CD4-positive, alpha-beta T cell treated with Interleukin-15 for 4 hours (primary cell): ENCODE data around the gene SEMA3E.
"Not testable (repeated sequence)": the region's sequence is repeated elsewhere in the genome, so short reads cannot be mapped to it uniquely, and the experiment has no call there.

Experiments used
- DNase-seq: peaks from one replicate; pipeline ENCODE4 v3.0.0-alpha.2; 2020; ENCODE audit warnings: low spot score

Gene SEMA3E

GRCh38 chr7:83486957-83487356, 162.0 kb downstream of the SEMA3E start:
- DNase-seq = no peak

- DNase-seq = no peak
These were observed 162.4 kb downstream of the SEMA3E start for GRCh38 chr7:83486536-83486935.

GRCh38 chr7:83484826-83485225, 164.1 kb downstream of the SEMA3E start:
- DNase-seq = no peak

GRCh38 chr7:83484266-83484665, 164.7 kb downstream of the SEMA3E start:
- no peak for DNase-seq

- no peak for DNase-seq
These were observed 170.3 kb downstream of the SEMA3E start for GRCh38 chr7:83478616-83479015.

GRCh38 chr7:83476511-83477050, 172.4 kb downstream of the SEMA3E start:
- no peak for DNase-seq

- no peak for DNase-seq
These were observed 173.5 kb downstream of the SEMA3E start for GRCh38 chr7:83475420-83475819.

GRCh38 chr7:83472376-83472775, 176.6 kb downstream of the SEMA3E start:
- no peak for DNase-seq

- DNase-seq = no peak
These were observed 179.4 kb downstream of the SEMA3E start for GRCh38 chr7:83469491-83469890.

GRCh38 chr7:83469076-83469475, 179.9 kb downstream of the SEMA3E start:
- no peak for DNase-seq

GRCh38 chr7:83468251-83468739, 180.6 kb downstream of the SEMA3E start:
- DNase-seq = no peak

GRCh38 chr7:83467493-83467892, 181.4 kb downstream of the SEMA3E start:
- DNase-seq = no peak

- DNase-seq = no peak
These were observed 182.0 kb downstream of the SEMA3E start for GRCh38 chr7:83466956-83467355.

GRCh38 chr7:83466187-83466923, 182.6 kb downstream of the SEMA3E start:
- no peak for DNase-seq

GRCh38 chr7:83465643-83466042, 183.3 kb downstream of the SEMA3E start:
- DNase-seq = no peak

GRCh38 chr7:83461820-83462219, 187.1 kb downstream of the SEMA3E start:
- DNase-seq = not testable (repeated sequence)

- DNase-seq = not testable (repeated sequence)
These were observed 188.8 kb downstream of the SEMA3E start for GRCh38 chr7:83459930-83460653.

GRCh38 chr7:83459101-83459929, 189.6 kb downstream of the SEMA3E start:
- not testable (repeated sequence) for DNase-seq

- no peak for DNase-seq
These were observed 191.7 kb downstream of the SEMA3E start for GRCh38 chr7:83457022-83457892.

GRCh38 chr7:83456413-83456812, 192.5 kb downstream of the SEMA3E start:
- DNase-seq = no peak

- no peak for DNase-seq
These were observed 193.3 kb downstream of the SEMA3E start for GRCh38 chr7:83455612-83456011.
